Colon (tissue), 2 donors: ENCODE data around the gene ELOF1.
A peak's percentile ranks its signal among the peaks of the same experiment; 100 is the strongest.
"Not testable (repeated sequence)": the region's sequence is repeated elsewhere in the genome, so short reads cannot be mapped to it uniquely, and the experiment has no call there.

Source experiments
- FAIRE-seq: peaks from 2 replicates; lab custom pipeline; 2012; peaks lifted over from hg19 to GRCh38; lab: Jason Lieb, UNC
- donor health status: control.
- donor health status: control.

Gene ELOF1

GRCh38 chr19:11558881-11559828, at the start of gene ELOF1:
TSS of gene ELOF1 (minus strand) at chr19:11559230. CDS start at chr19:11554347, 4,883 bp downstream.
- no peak for FAIRE-seq

DNA sequence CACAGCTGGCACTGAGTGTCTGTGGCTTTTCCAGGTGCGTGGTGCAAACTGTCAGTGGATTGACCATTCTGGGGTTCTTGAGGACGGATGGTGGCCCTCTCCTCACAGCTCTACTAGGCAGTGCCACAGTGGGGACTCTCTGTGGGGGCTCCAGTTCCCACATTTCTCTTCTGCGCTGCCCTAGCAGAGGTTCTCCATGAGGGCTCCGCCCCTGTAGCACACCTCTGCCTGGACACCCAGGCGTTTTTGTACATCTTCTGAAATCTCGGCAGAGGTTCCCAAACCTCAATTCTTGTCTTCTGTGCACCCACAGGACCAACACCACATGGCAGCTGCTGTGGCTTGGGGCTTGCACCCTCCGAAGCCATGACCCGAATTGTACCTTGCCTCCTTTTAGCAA, 47.5 kb upstream of the ELOF1 start:
- no peak for FAIRE-seq

- not testable (repeated sequence) for FAIRE-seq
Observed at GRCh38 chr19:11599704-11600103, 40.7 kb upstream of the ELOF1 start.

DNA sequence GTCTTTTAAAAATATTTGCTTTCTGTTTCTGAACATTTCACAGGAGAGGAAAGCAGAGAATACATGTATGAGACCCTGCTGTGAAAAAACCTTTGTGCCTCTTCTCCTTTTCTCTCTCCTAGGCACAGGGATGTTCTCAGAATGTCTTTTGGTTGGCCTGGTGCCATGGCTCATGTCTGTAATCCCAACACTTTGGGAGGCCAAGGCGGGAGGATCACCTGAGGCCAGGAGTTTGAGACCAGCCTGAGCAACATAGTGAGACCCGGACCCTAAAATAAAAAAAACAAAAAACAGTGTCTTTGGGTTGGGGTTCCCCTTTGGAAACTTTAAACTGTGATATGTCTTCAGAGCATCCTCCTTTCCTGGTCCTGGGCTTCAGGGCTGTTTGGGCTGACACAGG, 39.7 kb upstream of the ELOF1 start:
- FAIRE-seq: no peak

DNA sequence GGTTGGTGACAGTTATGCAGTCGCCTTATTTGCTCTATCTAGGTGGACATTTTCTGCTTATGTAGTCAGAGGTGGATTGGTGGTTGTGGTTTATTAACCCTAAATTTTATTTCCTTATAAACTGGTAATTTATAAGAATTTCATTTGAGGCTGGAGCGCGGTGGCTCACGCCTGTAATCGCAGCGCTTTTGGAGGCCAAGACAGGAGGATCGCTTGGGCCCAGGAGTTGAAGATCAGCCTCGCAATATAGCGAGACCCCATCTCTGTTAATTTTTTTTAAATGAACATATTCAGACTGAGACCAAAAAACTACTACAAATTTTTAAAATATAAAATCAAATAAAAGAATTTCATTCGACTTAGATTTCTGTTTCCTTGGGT, 39.1 kb upstream of the ELOF1 start:
- FAIRE-seq: no peak

DNA sequence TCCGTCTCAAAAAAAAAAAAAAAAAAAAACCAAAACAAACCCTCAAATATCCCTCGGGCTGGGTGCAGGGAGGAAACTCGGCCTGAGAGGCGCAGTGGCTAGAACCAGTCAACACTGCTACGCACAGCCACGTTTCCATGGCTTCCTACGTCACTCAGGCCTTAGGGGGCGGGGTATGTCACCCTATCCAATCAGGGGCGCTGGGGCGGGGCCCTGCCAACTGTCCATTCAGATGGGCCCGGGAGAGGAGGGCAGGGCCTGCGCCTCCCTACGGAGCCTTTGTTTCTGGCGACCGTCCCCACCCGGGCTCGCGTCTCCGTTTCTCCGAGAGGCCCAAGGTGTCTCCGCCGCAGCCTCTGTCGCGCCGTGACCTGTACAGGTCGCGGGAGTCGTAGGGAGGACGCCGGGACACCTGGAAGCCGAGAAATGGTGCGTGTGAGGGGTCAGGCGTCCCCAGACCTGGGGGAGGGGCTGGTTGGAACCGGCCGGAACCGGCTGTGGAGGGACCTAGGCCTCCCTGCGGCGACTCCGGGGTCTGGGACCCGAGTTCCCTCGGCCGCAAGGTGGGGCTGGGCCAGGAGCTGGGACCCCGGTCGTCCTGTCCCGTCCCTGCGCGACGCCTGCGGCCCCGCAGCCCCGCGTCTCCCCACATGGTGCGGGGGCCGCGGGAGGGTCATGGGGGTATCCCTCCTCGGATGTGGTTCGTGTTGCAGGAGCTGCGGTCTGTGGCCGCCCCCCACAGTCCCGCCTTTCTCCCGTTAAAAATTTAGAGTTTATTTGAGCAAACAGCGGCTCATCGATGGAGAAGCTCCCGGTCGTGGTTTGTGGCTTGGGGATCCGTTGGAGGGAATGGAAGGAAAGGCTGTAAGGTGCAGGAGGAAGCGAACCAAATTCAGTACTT, 38.4 kb upstream of the ELOF1 start, which contains the start of gene ZNF627:
Gene ZNF627, plus strand, starts transcription at position 282 of the 901 bp plus-strand sequence. Its CDS starts 145 bp downstream, at position 427.
- FAIRE-seq: peak; percentile 85

GRCh38 chr19:11596156-11596555, 37.1 kb upstream of the ELOF1 start:
- no peak for FAIRE-seq

DNA sequence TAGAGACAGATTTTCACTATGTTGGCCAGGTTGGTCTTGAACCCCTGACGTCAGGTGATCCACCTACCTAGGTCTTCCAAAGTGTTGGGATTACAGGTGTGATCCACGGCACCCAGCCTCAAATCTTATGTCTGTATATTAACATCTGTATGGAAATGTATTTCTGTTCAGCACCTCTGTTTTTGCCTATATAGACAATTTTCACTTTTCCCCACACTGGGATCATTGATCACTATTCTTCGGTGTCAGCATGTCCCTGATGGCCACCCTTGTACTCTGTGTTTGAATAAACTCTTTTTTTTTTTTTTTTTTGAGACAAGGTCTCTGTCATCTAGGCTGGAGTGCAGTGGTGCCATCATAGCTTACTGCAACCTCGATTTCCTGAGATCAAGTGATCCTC, 35.1 kb upstream of the ELOF1 start:
- no peak for FAIRE-seq

DNA sequence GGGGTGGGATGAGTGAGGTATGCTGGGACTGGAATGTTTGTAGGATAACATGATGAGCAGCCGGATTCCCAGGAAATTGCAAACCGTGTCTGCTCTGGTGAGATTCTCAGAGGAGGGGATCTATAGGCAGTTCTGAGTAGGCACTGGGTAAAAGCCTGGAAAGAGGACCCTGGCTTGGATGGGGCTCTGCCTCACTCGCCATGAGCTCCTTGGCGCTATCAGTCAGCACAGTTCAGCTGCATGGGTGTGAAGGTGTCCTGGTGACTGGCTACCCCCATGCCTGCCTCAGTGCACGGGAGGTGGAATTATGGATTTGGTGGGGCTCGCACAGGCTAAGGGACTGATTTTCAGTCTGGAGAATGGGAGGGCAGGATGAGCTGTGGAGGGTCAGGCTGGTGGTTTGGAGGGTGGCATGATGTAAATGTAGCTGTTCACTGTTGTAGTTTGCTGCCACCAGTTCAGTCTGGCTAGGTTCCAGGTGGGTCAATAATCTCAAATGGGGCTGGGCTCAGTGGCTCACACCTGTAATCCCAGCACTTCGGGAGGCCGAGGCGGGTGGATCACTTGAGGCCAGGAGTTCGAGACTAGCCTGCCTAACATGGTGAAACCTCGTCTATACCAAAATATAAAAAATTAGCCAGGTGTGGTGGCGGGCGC, 29.1 kb upstream of the ELOF1 start:
- no peak for FAIRE-seq

GRCh38 chr19:11587302-11587974, 28.4 kb upstream of the ELOF1 start:
- no peak for FAIRE-seq

DNA sequence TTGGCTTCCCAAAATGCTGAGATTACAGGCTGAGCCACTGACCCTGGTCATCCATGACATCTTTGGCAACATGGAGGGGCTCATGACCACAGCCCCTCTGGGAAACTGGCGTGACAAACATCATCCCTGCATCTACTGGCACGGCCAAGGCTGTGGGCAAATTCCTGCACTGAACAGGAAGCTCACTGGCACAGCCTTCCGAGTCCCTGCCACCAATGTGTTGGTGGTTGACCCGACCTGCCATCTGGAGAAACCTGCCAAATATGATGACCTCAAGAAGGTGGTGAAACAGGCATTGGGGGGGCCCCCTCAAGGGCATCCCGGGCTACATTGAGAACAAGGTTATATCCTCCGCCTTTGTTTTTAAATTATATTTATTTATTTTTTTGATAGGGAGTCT, 27.3 kb upstream of the ELOF1 start:
- no peak for FAIRE-seq

GRCh38 chr19:11581740-11582139, 22.7 kb upstream of the ELOF1 start:
- no peak for FAIRE-seq

- no peak for FAIRE-seq
Observed at GRCh38 chr19:11580116-11580515, 21.1 kb upstream of the ELOF1 start.

- FAIRE-seq: no peak
Observed at GRCh38 chr19:11578258-11579142, 19.5 kb upstream of the ELOF1 start.

DNA sequence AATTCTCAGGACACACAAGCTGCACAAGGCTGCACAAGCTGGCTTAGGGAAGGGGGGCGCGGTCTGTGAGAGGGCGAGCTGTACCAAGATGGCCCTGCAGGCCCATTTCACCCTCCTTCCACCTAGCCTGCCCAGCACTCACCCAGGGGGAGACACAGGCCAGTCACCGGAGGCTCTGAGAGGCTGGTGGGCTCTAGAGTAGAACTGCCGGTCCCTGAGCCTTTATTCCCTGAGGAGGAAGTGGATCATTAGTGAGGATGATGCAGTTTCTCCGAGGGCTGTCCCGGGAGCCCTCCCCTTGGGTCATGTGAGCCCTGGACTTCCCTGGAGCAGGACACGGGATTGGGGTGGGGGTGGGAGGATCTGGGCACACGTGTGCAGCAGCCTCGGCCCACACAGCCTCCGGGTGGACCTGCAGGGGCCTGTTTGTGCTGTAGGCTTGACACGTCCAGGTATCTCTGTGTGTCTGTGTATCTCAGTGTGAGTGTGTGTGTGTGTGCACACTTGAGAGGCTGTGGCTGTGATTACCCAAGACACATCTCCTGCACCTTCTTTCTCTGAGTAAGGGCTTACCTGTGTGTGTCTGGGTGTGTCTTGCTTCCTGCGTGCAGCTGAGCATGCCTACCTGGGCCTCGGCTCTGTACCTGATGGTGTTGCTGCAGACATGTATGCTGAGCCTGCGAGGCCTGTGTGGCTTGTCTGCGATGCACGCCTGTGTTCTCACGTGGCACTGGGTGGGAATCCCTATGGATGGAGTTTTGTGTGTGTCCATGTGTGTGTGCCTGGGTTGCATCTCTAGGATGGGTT, 18.6 kb upstream of the ELOF1 start, which contains the start of gene ACP5:
Gene ACP5, minus strand, starts transcription at position 195 of the 807 bp plus-strand sequence. CDS start 328 bp downstream, outside the sequence.
- no peak for FAIRE-seq

GRCh38 chr19:11576227-11576626, 17.2 kb upstream of the ELOF1 start:
- FAIRE-seq: no peak

- no peak for FAIRE-seq
Observed at GRCh38 chr19:11574689-11575088, 15.7 kb upstream of the ELOF1 start.

DNA sequence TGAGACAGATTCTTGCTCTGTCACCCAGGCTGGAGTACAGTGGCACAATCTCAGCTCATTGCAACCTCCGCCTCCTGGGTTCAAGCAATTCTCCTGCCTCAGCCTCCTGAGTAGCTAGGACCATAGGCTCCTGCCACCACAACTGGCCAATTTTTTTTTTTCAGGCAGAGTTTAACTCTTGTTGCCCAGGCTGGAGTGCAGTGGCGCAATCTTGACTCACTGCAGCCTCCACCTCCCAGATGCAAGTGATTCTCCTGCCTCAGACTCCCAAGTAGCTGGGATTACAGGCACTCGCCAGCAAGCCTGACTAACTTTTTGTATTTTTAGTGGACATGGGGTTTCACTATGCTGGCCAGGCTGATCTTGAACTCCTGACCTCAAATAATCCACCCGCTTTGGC, 14.7 kb upstream of the ELOF1 start:
- not testable (repeated sequence) for FAIRE-seq

- not testable (repeated sequence) for FAIRE-seq
Observed at GRCh38 chr19:11573354-11573753, 14.3 kb upstream of the ELOF1 start.

GRCh38 chr19:11570039-11570462, 11.0 kb upstream of the ELOF1 start:
- FAIRE-seq: no peak
